Measurements from ENCODE around the gene SGSM2.

Gene SGSM2

DNA sequence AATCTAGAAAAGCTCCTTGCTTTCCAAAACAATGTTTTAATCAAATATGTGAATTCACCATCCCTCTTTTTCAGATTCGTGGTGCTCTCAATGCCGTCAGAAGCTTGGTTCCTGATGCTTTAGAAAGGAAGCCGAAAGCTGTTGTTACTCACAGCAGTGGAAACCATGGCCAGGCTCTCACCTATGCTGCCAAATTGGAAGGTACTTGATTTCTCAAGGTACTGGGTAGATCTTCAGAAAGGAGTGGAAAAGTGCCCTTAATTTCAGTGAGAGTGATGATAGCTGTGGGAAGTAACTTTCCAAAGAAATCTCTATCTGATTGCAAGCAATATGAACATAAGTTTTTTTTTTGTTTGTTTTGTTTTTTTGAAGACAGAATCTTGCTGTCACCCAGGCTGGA lies 19.5 kb upstream of the SGSM2 start:
- Mint-ChIP-seq H3K9me3 (no peaks in the 10 kb centered on the region), H3K27ac (no peak overlapping the region), H3K36me3 (ENCODE audit: low read depth) (peaks cover 26% of the 10 kb centered on the region), H3K4me3 (no peak overlapping the region), H3K4me1 (ENCODE audit: low read depth) (peaks cover 16% of the 10 kb centered on the region), H3K27me3 (no peaks in the 10 kb centered on the region)
- intact Hi-C loops (cut with micrococcal nuclease) = no loop called here

DNA sequence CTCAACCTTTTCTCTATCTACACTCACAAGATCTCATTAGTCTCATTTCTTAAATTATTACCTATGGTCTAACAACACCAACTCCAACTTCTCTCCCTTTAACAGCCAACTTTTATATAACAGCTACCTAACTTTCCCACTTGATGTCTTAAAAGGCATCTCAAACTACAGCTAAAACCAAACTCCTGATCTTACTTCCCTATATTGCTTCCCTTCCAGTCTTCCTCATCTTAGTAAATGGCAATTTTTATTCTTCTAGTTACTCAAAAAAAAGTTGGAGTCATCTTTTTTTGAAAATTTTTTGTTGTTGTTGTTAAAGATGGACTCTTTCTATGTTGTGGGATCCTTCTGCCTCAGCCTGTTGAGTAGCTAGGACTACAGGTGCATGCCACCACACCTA lies 18.2 kb upstream of the SGSM2 start:
- peaks cover 16% of the 10 kb centered on the region for H3K4me1 Mint-ChIP-seq (ENCODE audit: low read depth)
- peak overlapping the region; percentile 67 for H3K27ac Mint-ChIP-seq
- H3K36me3 Mint-ChIP-seq (ENCODE audit: low read depth) = peaks cover 39% of the 10 kb centered on the region

DNA sequence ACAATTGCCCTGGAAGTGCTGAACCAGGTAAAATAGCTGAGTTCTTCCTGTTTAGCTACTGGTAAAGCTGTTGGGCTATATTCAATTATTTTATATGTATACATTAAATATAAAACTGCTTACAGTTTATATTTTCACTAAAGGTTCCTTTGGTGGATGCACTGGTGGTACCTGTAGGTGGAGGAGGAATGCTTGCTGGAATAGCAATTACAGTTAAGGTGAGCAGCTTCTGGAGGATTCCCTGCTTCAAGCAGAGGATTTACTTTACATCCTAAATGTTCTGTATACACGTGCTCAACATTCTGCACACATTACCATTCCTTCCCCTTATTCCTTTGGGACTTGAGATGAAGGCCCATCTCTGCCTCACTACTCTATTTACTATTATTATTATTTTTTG lies 15.9 kb upstream of the SGSM2 start:
- Mint-ChIP-seq H3K27me3 (no peaks in the 10 kb centered on the region), H3K9me3 (no peaks in the 10 kb centered on the region), H3K4me1 (ENCODE audit: low read depth) (peaks cover 16% of the 10 kb centered on the region), H3K36me3 (ENCODE audit: low read depth) (peaks cover 60% of the 10 kb centered on the region), H3K27ac (no peak overlapping the region), H3K4me3 (no peak overlapping the region)
- intact Hi-C loops (cut with micrococcal nuclease) = no loop called here

More for the DNA sequence above, 18.2 kb upstream of the SGSM2 start:
- Mint-ChIP-seq H3K9me3 (no peaks in the 10 kb centered on the region), H3K4me3 (no peak overlapping the region), H3K27me3 (no peaks in the 10 kb centered on the region)
- intact Hi-C loops (cut with micrococcal nuclease) = no loop called here

DNA sequence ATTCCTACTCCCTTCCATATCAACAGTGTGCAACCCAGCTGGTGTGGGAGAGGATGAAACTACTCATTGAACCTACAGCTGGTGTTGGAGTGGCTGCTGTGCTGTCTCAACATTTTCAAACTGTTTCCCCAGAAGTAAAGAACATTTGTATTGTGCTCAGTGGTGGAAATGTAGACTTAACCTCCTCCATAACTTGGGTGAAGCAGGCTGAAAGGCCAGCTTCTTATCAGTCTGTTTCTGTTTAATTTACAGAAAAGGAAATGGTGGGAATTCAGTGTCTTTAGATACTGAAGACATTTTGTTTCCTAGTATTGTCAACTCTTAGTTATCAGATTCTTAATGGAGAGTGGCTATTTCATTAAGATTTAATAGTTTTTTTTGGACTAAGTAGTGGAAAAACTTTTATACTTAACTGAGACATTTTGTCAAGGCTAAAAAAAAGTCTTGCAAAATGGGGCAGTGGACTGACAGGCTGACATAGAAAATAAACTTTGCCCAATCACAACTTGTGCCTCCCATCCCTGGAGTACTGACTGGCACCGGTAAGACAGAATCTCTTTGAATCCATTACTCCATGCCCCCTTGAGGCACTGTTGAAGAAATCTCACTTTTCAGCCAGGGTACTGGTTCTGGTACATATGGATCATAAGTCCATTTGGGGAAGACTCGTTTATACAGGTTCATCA lies 13.5 kb upstream of the SGSM2 start:
- H3K9me3 Mint-ChIP-seq = no peaks in the 10 kb centered on the region
- H3K4me1 Mint-ChIP-seq (ENCODE audit: low read depth) = peaks cover 13% of the 10 kb centered on the region
- intact Hi-C loops (cut with micrococcal nuclease) = no loop called here
- H3K27ac Mint-ChIP-seq = no peak overlapping the region
- peaks cover 67% of the 10 kb centered on the region for H3K36me3 Mint-ChIP-seq (ENCODE audit: low read depth)
- no peak overlapping the region for H3K4me3 Mint-ChIP-seq
- H3K27me3 Mint-ChIP-seq = no peaks in the 10 kb centered on the region

DNA sequence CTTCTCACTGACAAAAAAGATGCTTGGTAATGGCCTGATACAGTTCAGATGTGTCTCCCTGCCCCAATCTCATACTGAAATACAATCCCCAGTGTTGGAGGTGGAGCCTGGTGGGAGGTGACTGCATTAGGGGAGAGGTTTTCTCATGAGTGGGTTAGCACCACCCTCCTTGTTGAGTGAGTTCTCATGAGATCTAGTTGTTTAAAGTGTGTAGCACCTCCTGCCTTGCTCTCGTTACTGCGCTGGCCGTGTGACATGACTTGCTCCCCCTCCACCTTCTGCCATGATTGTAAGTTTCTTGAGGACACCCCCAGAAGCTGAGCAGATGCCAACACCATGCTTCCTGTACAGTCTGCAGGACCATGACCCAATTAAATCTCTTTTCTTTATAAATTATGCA lies 6.0 kb upstream of the SGSM2 start:
- Mint-ChIP-seq H3K4me3 (no peak overlapping the region), H3K9me3 (no peaks in the 10 kb centered on the region), H3K27ac (no peak overlapping the region), H3K27me3 (no peaks in the 10 kb centered on the region), H3K36me3 (ENCODE audit: low read depth) (peaks cover 9% of the 10 kb centered on the region), H3K4me1 (ENCODE audit: low read depth) (peaks cover 13% of the 10 kb centered on the region)
- intact Hi-C loops (cut with micrococcal nuclease) = no loop called here

DNA sequence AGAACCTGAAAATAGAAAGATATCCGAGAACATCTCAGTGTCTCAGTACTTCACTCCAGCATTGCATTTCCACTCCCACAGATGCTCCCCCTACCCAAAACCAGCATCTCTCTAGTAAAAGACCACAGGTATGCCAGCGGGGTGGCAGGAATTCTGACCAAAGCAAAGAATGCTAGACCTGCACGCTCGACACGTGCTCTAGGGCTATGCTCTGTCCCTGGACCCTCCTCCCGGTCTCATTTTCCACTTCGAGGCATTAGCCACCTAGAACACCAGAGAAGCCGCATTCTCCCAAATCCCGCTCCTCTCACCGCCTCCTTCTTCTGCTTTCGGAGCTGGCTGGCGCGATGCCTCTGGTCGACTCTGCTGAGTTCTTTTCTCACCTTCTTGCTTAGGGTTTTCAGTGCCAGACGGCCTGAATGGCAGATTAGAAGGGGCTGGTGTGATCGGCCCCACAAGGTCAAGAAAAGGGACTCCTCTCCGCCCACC lies 1.5 kb upstream of the SGSM2 start:
- H3K9me3 Mint-ChIP-seq = no peaks in the 10 kb centered on the region
- H3K27me3 Mint-ChIP-seq = no peaks in the 10 kb centered on the region
- peak overlapping the region; percentile 85 for H3K27ac Mint-ChIP-seq
- H3K36me3 Mint-ChIP-seq (ENCODE audit: low read depth) = no peaks in the 10 kb centered on the region
- intact Hi-C loops (cut with micrococcal nuclease) = loop anchor here (1.0 kb wide), 1 partner anchor 32 kb away; the partner anchor contains the start of genes SMG6 and SRR
- peak overlapping the region; percentile 94 for H3K4me3 Mint-ChIP-seq
- H3K4me1 Mint-ChIP-seq (ENCODE audit: low read depth) = peaks cover 27% of the 10 kb centered on the region

DNA sequence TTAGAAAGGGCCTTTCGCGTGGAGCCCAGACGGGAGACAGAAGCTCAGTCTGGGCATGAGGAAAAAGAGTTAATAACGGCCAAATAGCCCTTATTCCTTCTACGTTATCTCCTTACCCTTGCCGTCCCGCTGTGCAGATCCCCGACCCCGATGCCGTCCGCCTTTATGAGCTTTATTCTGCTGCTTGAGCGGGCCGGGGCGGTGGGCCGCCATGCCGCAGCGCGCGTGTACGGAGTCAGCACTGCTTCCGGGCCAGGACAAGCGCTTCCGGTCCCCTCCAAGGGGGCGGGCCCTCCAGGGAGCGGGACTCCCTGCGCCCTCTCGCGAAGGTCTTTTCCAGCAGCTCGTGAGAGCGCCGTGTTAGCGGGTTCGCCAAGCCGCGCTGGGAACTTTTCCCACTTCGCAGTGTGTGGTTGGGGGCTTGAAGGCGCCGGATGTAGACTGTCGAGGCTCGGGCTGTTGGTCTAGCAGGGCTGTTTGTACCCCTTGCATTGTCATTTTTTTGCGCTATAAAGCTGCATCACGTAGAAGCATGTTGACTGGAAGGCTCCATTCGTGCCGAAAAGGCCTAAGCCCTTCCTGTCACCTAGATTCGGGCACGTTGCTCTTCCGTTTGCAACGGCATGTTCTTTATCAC lies 968 bp upstream of the SGSM2 start, which contains the start of gene TSR1:
Gene TSR1 (minus strand): TSS at position 243 of the 637 bp plus-strand sequence. CDS start 30 bp downstream, at position 213.
- peaks cover 3% of the 10 kb centered on the region for H3K36me3 Mint-ChIP-seq (ENCODE audit: low read depth)
- intact Hi-C loops (cut with micrococcal nuclease) = loop anchor here (1.0 kb wide), 1 partner anchor 33 kb away; the partner anchor contains the start of genes SMG6 and SRR
- H3K27ac Mint-ChIP-seq = peak within 1 kb of the TSS; percentile 85
- peak within 1 kb of the TSS; percentile 94 for H3K4me3 Mint-ChIP-seq
- no peaks in the 10 kb centered on the region for H3K27me3 Mint-ChIP-seq
- peaks cover 27% of the 10 kb centered on the region for H3K4me1 Mint-ChIP-seq (ENCODE audit: low read depth)
- no peaks in the 10 kb centered on the region for H3K9me3 Mint-ChIP-seq

DNA sequence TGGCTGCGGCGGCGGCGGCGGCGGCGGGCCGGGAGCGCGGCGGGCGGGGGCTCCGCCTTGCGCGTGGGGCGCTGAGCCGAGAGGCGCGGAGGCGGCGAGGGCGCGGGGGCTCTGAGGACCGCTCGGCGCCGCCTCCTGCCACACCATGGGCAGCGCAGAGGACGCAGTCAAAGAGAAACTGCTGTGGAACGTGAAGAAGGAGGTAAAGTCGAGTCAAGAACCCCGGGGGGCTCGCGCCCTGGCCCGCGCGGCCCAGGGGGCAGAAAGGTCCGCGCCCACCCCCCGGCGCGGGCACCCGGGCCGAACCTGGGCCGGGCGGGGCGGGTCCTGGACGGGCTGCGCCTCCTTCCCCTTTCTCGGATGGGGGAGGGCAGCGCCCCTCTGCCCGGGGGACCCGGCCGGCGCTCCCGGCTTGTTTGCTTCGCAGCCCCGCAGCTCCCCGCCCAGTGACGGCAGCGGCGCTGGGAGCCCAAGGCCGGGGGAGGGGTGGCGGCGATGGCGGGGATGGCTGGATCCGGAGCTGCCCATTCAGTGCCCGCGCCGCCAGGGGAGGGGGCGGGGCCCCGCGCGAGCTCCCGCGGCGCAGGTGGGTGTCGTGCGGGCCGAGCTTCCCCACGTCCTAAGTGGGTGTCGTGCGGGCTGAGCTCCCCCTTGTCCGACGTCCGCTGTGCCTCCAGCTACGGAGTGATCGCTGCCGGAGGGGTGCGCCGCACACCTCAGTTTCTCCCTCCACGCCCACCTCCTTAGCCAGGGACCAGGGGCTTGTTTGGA lies 428 bp downstream of the SGSM2 start:
- no peaks in the 10 kb centered on the region for H3K27me3 Mint-ChIP-seq
- H3K36me3 Mint-ChIP-seq (ENCODE audit: low read depth) = peaks cover 17% of the 10 kb centered on the region
- peaks cover 27% of the 10 kb centered on the region for H3K4me1 Mint-ChIP-seq (ENCODE audit: low read depth)
- peak overlapping the region; percentile 85 for H3K27ac Mint-ChIP-seq
- peak overlapping the region; percentile 94 for H3K4me3 Mint-ChIP-seq
- no peaks in the 10 kb centered on the region for H3K9me3 Mint-ChIP-seq
- intact Hi-C loops (cut with micrococcal nuclease) = no loop called here

DNA sequence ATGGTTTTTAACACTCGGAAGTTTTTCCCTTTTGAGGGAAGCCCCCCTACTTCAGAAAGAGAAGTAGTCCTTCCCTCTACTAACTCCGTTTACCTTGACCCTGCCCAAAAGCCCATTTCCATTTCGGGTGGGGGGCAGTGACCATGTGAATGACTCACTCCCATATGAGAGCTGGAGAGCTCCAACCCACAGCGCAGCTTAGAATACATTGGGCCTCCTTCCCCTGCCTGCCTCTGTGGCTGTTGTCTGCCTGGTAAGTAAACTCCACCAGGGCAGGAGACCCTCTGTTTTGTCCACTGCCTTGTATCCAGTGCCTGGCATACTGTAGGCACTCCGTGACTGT lies 985 bp downstream of the SGSM2 start:
- Mint-ChIP-seq H3K9me3 (no peaks in the 10 kb centered on the region), H3K36me3 (ENCODE audit: low read depth) (peaks cover 23% of the 10 kb centered on the region), H3K27ac (peak overlapping the region; percentile 26), H3K27me3 (no peaks in the 10 kb centered on the region), H3K4me1 (ENCODE audit: low read depth) (peaks cover 27% of the 10 kb centered on the region), H3K4me3 (peak overlapping the region; percentile 62)
- intact Hi-C loops (cut with micrococcal nuclease) = no loop called here

DNA sequence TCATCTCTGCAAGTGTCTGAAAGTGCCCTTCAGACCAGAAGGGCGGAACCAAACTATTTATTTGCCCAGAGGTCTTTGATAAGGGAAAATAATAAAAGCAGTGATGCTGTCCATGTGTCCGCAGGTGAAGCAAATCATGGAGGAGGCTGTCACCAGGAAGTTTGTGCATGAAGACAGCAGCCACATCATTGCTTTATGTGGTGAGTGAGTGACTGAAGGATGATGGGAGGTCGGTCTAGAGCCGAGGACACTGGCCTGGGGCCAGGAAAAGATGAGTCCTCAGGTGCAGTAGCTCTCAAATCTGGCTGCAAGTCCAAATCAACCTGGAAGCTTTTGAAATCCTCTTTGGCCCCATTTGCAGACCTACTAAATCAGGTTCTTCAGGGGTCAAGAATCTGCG lies 6.1 kb downstream of the SGSM2 start:
- no peak overlapping the region for H3K4me3 Mint-ChIP-seq
- H3K27me3 Mint-ChIP-seq = no peaks in the 10 kb centered on the region
- H3K9me3 Mint-ChIP-seq = no peaks in the 10 kb centered on the region
- peaks cover 60% of the 10 kb centered on the region for H3K36me3 Mint-ChIP-seq (ENCODE audit: low read depth)
- peaks cover 2% of the 10 kb centered on the region for H3K4me1 Mint-ChIP-seq (ENCODE audit: low read depth)
- H3K27ac Mint-ChIP-seq = no peak overlapping the region
- intact Hi-C loops (cut with micrococcal nuclease) = no loop called here

DNA sequence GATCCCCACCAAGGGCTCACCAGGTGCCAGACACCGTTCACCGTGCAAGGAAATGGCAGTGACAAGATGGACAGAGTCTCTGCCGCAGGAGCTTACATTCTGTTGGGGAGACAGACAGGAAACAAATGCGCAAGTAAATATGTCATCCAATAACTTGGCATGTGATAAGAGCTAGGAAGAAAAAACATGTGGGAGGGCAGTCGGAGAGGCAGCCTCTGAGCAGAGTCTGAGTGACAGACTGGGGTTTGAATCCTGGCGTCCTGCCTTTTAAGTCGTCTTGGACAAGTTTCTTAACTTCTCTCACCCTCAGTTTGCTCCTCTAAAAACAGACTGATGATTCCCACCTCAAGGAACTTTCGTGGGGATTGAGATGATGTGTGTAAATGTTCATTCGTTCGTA lies 7.2 kb downstream of the SGSM2 start:
- H3K4me1 Mint-ChIP-seq (ENCODE audit: low read depth) = no peaks in the 10 kb centered on the region
- no peaks in the 10 kb centered on the region for H3K9me3 Mint-ChIP-seq
- H3K27ac Mint-ChIP-seq = no peak overlapping the region
- intact Hi-C loops (cut with micrococcal nuclease) = no loop called here
- H3K36me3 Mint-ChIP-seq (ENCODE audit: low read depth) = peaks cover 63% of the 10 kb centered on the region
- H3K4me3 Mint-ChIP-seq = no peak overlapping the region
- H3K27me3 Mint-ChIP-seq = no peaks in the 10 kb centered on the region

DNA sequence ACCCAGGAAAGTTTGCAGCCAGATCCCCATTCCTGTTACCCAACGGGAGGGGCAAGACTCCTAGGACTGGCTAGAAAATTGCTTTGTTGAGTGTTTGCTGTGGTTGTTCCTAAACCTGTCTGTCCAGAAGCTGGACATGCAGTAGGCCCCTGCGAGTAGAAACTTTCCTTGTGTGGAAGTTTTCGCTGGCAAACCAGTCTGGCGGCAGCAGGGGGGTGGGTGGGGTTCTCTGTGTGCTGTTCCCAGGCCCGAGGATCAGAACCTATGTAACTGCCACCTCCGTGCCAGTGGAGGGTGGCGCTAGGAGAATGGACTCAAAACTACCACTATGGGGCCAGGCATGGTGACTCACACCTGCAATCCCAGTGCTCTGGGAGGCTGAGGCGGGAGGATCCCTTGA lies 9.2 kb downstream of the SGSM2 start:
- intact Hi-C loops (cut with micrococcal nuclease) = no loop called here
- H3K36me3 Mint-ChIP-seq (ENCODE audit: low read depth) = peaks cover 69% of the 10 kb centered on the region
- no peaks in the 10 kb centered on the region for H3K4me1 Mint-ChIP-seq (ENCODE audit: low read depth)
- H3K27me3 Mint-ChIP-seq = no peaks in the 10 kb centered on the region
- H3K4me3 Mint-ChIP-seq = no peak overlapping the region
- H3K9me3 Mint-ChIP-seq = no peaks in the 10 kb centered on the region
- no peak overlapping the region for H3K27ac Mint-ChIP-seq

DNA sequence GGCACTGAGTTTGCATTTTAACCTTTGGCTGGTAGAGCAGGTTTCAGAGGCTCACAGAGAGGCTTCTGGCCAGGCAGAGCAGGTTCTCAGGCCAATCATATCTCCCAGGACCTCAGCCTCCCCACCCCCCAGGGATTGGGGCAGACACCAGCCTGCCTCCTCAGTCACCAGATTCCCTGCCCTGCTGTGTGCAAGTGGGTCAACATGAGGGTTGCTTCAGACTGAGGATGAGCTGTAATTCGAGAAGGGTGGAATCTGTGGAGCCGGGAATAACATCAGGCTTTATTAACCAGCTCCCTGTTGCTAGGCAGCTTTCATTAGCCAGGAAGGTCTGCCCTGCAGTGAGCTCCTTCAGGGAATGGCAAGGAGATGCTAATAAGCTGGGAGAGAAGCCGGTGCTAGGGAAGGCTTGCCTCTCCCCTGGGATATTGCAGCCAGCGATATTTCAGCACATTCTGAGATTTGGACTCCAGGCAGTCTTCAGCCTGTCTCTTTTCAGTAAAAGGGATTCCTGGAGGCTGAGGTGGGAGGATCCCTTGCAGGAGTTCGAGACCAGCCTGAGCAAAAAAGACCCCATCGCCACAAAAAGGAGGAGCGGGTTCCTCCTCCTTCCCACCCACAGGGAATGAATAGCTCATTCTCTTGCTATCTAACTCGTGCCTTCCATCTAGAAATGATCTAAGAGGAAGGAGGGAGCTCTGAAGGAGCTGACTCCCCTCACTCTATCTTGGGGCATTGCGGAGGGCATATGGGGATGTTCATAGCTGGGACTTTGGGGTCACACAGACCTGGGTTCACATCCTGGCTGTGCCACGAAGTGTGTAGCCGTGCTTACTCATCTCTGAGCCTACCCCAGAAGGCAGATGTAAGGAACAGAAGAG lies 10.7 kb downstream of the SGSM2 start:
- intact Hi-C loops (cut with micrococcal nuclease) = no loop called here
- H3K27ac Mint-ChIP-seq = no peak overlapping the region

More for the DNA sequence above, 10.7 kb downstream of the SGSM2 start:
- Mint-ChIP-seq H3K4me3 (no peak overlapping the region), H3K36me3 (ENCODE audit: low read depth) (peaks cover 63% of the 10 kb centered on the region), H3K9me3 (no peaks in the 10 kb centered on the region), H3K4me1 (ENCODE audit: low read depth) (no peaks in the 10 kb centered on the region), H3K27me3 (no peaks in the 10 kb centered on the region)
